GM12878 (cell line): ENCODE results near the gene LAMA4. TPM values are rescaled to one million over a fixed set of nuclear protein-coding genes. Genes with fewer than 3 reads are reported as not detected.

ENCODE experiments used
- ATAC-seq: fragments of 200-7000 bp; cut with Tn5 transposase; 3 replicates; pipeline ENCODE4 v1.9.1; 2020; ENCODE audit warnings: mild to moderate bottlenecking, moderate library complexity
- BruUV-seq: library from RNA; stranded (reverse); fragments of 400-500 nt; replicated peaks from 2 replicates; lab custom pipeline; 2021; lab: Mats Ljungman, UMichigan
- CTCF ChIA-PET: fragments of 300-600 bp; sonication (Branson Sonifier 250); formaldehyde crosslinking; extraction: SDS; loops from one replicate; lab custom pipeline; 2021; ENCODE audit warnings: inconsistent platforms; lab: Yijun Ruan, JAX
- POLR2A ChIA-PET: fragments of 350-600 bp; formaldehyde crosslinking; extraction: SDS; loops from one replicate; lab custom pipeline; 2021; ENCODE audit warnings: inconsistent platforms; lab: Charles Lee
- RAD21 ChIA-PET: fragments of 300-600 bp; sonication (Branson Sonifier 250); formaldehyde crosslinking; loops from one replicate; lab custom pipeline; 2023; ENCODE audit warnings: antibody characterized with exemption; ENCODE audit not compliant: unreplicated experiment; lab: Charles Lee
- SMC1A ChIA-PET: fragments of 300-600 bp; sonication (Branson Sonifier 250); formaldehyde crosslinking; loops from one replicate; lab custom pipeline; 2023; ENCODE audit not compliant: unreplicated experiment, uncharacterized antibody; lab: Charles Lee
- DNase-seq: peaks from one replicate; pipeline ENCODE4 v3.0.0-alpha.2; 2011; ENCODE audit warnings: low read depth, low spot score
- FAIRE-seq: peaks from 3 replicates; lab custom pipeline; 2011; peaks lifted over from hg19 to GRCh38; lab: Jason Lieb, UNC
- H2AFZ ChIP-seq: 2 replicates; pipeline ENCODE4 v1.6.0; 2011; ENCODE audit warnings: low read depth, low read length, control low read depth; ENCODE audit not compliant: control insufficient read depth
- H3K27ac ChIP-seq: 2 replicates; pipeline ENCODE4 v1.5.1; 2011; ENCODE audit warnings: control low read depth; ENCODE audit not compliant: control insufficient read depth, insufficient read depth
- H3K27me3 ChIP-seq, 2 experiments: replicated peaks in 1 of 2; 2 replicates each; pipeline versions ENCODE4 v1.6.0 to v1.6.1; 2011; ENCODE audit warnings: low read length in 1 of 2; ENCODE audit not compliant: control insufficient read depth in 2 of 2, insufficient read depth in 2 of 2
- H3K36me3 ChIP-seq, 2 experiments: 2 replicates each; pipeline ENCODE4 v1.5.1; 2011; ENCODE audit warnings: low read length in 1 of 2; ENCODE audit not compliant: control insufficient read depth in 2 of 2, insufficient read depth in 2 of 2
- H3K4me1 ChIP-seq: 2 replicates; pipeline ENCODE4 v1.6.1; 2011; ENCODE audit warnings: mild to moderate bottlenecking, low read length, moderate library complexity, mixed read lengths; ENCODE audit not compliant: control insufficient read depth, insufficient read depth
- H3K4me2 ChIP-seq: 2 replicates; pipeline ENCODE4 v1.6.0; 2011; ENCODE audit warnings: control low read depth; ENCODE audit not compliant: control insufficient read depth, insufficient read depth
- H3K4me3 ChIP-seq: fragments of 200-600 bp; sonication (generic); 2 replicates; pipeline ENCODE4 v1.5.1; 2016
- H3K79me2 ChIP-seq: 2 replicates; pipeline ENCODE4 v1.6.0; 2011; ENCODE audit warnings: low read length; ENCODE audit not compliant: control insufficient read depth, insufficient read depth
- H3K9ac ChIP-seq: 2 replicates; pipeline ENCODE4 v1.8.0; 2011; ENCODE audit warnings: low read length, control low read depth, mixed read lengths; ENCODE audit not compliant: control insufficient read depth, insufficient read depth
- H3K9me3 ChIP-seq: replicated peaks from 3 replicates; pipeline ENCODE4 v1.5.1; 2011; ENCODE audit warnings: mild to moderate bottlenecking, low read length; ENCODE audit not compliant: control insufficient read depth, insufficient read depth
- H4K20me1 ChIP-seq: 2 replicates; pipeline ENCODE4 v1.6.0; 2011; ENCODE audit not compliant: control insufficient read depth, insufficient read depth
- ASH2L ChIP-seq: fragments of 300-600, 200-600 bp; sonication (generic); IDR thresholded peaks from 2 replicates; pipeline ENCODE4 v1.6.1; 2017; ENCODE audit warnings: low read depth, mild to moderate bottlenecking, borderline replicate concordance
- BHLHE40 ChIP-seq, 2 experiments: fragments of 450-650 bp in 1 of 2; IDR thresholded peaks; 2 replicates each; pipeline ENCODE4 v1.6.1; 2011 to 2017; ENCODE audit warnings: low read depth in 2 of 2, borderline replicate concordance in 1 of 2, improper control_type of control experiment in 1 of 2, low read length in 1 of 2, mild to moderate bottlenecking in 1 of 2
- HDAC2 ChIP-seq: fragments of 200-600 bp; sonication (generic); IDR thresholded peaks from 2 replicates; pipeline ENCODE4 v1.6.1; 2017
- HDAC6 ChIP-seq: fragments of 200-600 bp; sonication (generic); IDR thresholded peaks from one replicate; pipeline ENCODE4 v1.8.0; 2017; ENCODE audit warnings: antibody characterized with exemption; ENCODE audit not compliant: unreplicated experiment
- KAT2A ChIP-seq: conservative IDR thresholded peaks from 2 replicates; pipeline ENCODE4 v1.6.1; 2011; ENCODE audit warnings: low read depth, low read length; ENCODE audit not compliant: control insufficient read depth
- NFYA ChIP-seq: IDR thresholded peaks from 2 replicates; pipeline ENCODE4 v1.6.1; 2011; ENCODE audit warnings: low read depth, mild to moderate bottlenecking, low read length, improper control_type of control experiment, borderline replicate concordance
- PML ChIP-seq: IDR thresholded peaks from 2 replicates; pipeline ENCODE4 v1.6.1; 2012; ENCODE audit warnings: low read length, inconsistent platforms
- POLR2AphosphoS2 ChIP-seq: IDR thresholded peaks from 2 replicates; pipeline ENCODE4 v1.6.1; 2011; ENCODE audit warnings: low read depth, mild to moderate bottlenecking, low read length, improper control_type of control experiment, moderate library complexity
- SP1 ChIP-seq: IDR thresholded peaks from one replicate; pipeline ENCODE4 v1.6.1; 2011; ENCODE audit warnings: low read depth, low read length
- STAT1 ChIP-seq: fragments of 450-650 bp; conservative IDR thresholded peaks from 2 replicates; pipeline ENCODE4 v1.6.1; 2014; ENCODE audit warnings: antibody characterized with exemption, mild to moderate bottlenecking
- STAT3 ChIP-seq: IDR thresholded peaks from 2 replicates; pipeline ENCODE4 v1.6.1; 2011; ENCODE audit warnings: low read depth, low read length, improper control_type of control experiment
- SUPT20H ChIP-seq: IDR thresholded peaks from 2 replicates; pipeline ENCODE4 v1.6.1; 2011; ENCODE audit warnings: low read depth, mild to moderate bottlenecking, low read length, moderate library complexity, borderline replicate concordance; ENCODE audit not compliant: control insufficient read depth
- ZNF622 ChIP-seq: fragments of 450-650 bp; IDR thresholded peaks from 2 replicates; pipeline ENCODE4 v1.6.1; 2017; ENCODE audit warnings: mild to moderate bottlenecking, inconsistent platforms
- WGBS: methylation state at CpG from one replicate; pipeline ENCODE4 v1.1.6; 2016; ENCODE audit warnings: low lambda C conversion rate; ENCODE audit not compliant: insufficient replicate concordance, insufficient coverage; ENCODE audit errors: missing lambda C conversion rate; 5-methylcytosine and 5-hydroxymethylcytosine counted together
- in situ Hi-C: fragments of 300-500 bp; cut with MboI; formaldehyde crosslinking; loops from 9 replicates; pipeline ENCODE4 v1.14.3; 2018; ENCODE audit warnings: mixed read lengths
- intact Hi-C: fragments of 100-400 bp; cut with micrococcal nuclease; formaldehyde crosslinking; loops from one replicate; pipeline ENCODE4 v1.14.2; 2022; ENCODE audit not compliant: unreplicated experiment
- polyA plus RNA-seq, 11 experiments: library from polyadenylated mRNA; depleted of rRNA in 4 of 11; unstranded in 6 of 11; stranded (reverse) in 5 of 11; fragments of >200 nt; fragmentation: Nextera tagmentation in 4 of 11; fragmentation: Illumina TruSeq in 1 of 11; extraction: Ambion mirVana in 4 of 11; extraction: Trizol in 1 of 11; gene quantifications; 1 replicate in 1 of 11; 2 replicates in 10 of 11; pipeline versions ENCODE4 v1.2.1 to v1.2.3, GENCODE V29; 2011 to 2016; ENCODE audit warnings: inconsistent platforms in 2 of 11, missing spikeins in 2 of 11, low read depth in 1 of 11
- total RNA-seq, 4 experiments: library from RNA; depleted of rRNA in 3 of 4; stranded (reverse); fragments of >200 nt in 3 of 4; fragmentation: Illumina TruSeq in 1 of 4; extraction: Trizol in 1 of 4; gene quantifications; 2 replicates each; pipeline versions ENCODE4 v1.2.1 to v1.2.3, GENCODE V29; 2013 to 2021
- TF ChIP-seq, protein P1 (sequence below): IDR thresholded peaks from 2 replicates; pipeline ENCODE4 v1.6.1; 2011; ENCODE audit warnings: mild to moderate bottlenecking, low read depth, low read length, moderate library complexity; ENCODE audit not compliant: insufficient replicate concordance
- TF ChIP-seq, protein P2 (sequence below): fragments of 450-650 bp; IDR thresholded peaks from 2 replicates; pipeline ENCODE4 v1.6.1; 2017; ENCODE audit warnings: borderline replicate concordance

Gene LAMA4
- total and polyA plus RNA-seq, 10 of the 15 experiments (the other 5 are each of a cell fraction or from before 2014, with no cell fraction given), result 0.11 to 0.21 (median 0.14) TPM; not detected in 7

DNA sequence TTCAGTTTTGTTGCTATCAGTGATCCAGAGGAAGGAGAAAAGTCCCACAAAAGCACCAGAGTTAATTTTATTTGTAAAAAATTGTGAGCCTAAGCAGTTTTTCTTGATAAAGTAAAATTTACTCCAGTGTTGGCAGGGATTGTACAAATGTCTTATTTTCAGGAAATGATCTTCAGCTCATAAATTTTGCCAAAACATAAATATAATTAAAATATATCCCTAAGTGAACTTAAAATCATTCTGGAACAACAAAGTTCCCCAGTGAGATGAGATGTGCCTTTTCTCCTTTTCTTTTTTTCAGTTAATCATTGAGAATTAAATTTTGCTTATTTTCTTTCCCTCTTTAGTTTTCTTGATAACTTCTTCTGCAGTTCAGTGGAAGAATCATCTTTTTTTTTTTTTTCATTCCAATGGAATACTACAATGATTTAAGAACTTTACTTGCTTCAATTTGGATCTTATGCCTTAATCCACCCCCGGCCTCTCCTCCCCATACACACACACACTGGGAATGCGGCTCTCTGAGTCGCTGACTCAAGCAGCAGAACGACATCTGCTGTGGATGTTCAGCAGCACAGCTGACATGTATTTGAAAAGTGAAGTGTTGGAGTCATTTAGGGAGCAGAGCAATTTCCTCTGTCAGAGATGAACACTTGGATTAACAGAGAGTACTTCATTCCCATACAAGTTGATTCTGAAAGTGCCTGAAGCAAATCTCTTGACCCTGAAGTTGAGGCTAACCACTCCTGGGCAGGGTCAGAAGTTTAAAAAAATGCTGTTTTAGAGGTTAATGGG, 27.7 kb upstream of the LAMA4 start (continued):
- TF ChIP-seq, protein P1, sequence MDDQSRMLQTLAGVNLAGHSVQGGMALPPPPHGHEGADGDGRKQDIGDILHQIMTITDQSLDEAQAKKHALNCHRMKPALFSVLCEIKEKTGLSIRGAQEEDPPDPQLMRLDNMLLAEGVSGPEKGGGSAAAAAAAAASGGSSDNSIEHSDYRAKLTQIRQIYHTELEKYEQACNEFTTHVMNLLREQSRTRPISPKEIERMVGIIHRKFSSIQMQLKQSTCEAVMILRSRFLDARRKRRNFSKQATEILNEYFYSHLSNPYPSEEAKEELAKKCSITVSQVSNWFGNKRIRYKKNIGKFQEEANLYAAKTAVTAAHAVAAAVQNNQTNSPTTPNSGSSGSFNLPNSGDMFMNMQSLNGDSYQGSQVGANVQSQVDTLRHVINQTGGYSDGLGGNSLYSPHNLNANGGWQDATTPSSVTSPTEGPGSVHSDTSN, result no peak
- TF ChIP-seq HDAC2 (no peak), BHLHE40 (IDR thresholded peaks at IDR 0.05; ENCODE audit: borderline replicate concordance in 1 of 2, low read depth in 2 of 2, low read length in 1 of 2) (no peak), STAT1 (no peak), POLR2AphosphoS2 (no peak), NFYA (no peak)

DNA sequence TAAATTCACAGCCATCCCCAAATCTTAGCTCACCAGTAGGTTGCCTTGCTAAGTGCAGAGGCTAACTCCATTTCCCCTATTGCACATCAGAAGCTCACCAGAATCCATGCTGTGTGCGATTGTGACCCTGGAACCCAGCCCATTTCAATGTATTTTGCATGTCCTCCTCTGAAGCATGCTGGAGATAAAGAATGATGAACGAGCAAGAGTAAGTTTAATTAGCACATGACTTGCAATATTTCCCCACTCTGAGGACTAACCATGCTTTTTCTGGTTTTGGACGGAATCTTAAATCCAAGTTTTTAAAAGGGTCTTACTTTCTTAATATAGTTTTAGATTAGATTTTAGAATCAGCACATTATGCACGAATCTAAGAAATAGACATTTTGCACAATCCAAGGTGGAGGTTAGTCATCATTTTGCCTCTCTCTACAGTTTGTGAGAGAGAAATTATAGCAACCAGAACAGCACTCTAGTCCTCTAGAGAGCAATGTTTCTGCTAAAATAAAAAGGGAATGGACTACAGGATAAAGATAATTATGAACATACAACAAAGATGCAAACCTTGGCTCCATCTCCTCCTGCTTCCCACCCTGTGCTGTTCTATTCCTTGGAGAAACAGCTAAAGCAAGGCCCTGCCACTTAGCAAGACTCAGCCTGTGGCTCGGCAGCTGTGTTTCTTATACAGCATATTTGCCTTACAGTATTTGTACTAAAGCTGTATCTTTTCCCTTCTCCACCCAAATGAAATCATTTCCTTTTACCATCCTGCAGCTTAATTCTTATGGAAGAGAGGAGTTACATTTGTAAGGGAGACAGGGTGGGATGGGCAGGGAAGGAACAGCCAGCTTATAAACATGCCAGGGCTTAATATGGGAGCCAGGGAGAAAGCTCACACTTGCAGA, 24.9 kb upstream of the LAMA4 start:
- intact Hi-C loops, result no loop called here
- ChIA-PET CTCF (interaction anchor here (1.2 kb wide), 1 partner anchor 98 kb away, joined by 3 read pairs; no protein-coding TSS in a partner anchor), SMC1A (no interaction called here)
- TF ChIP-seq SP1, result no peak
- TF ChIP-seq PML, result no peak
- TF ChIP-seq ASH2L, result no peak
- TF ChIP-seq, protein P2, sequence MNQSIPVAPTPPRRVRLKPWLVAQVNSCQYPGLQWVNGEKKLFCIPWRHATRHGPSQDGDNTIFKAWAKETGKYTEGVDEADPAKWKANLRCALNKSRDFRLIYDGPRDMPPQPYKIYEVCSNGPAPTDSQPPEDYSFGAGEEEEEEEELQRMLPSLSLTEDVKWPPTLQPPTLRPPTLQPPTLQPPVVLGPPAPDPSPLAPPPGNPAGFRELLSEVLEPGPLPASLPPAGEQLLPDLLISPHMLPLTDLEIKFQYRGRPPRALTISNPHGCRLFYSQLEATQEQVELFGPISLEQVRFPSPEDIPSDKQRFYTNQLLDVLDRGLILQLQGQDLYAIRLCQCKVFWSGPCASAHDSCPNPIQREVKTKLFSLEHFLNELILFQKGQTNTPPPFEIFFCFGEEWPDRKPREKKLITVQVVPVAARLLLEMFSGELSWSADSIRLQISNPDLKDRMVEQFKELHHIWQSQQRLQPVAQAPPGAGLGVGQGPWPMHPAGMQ, result no peak
- TF ChIP-seq STAT3, result no peak
- TF ChIP-seq KAT2A, result no peak
- TF ChIP-seq SUPT20H, result no peak
- no peak for TF ChIP-seq ZNF622
- TF ChIP-seq HDAC6, result no peak

More for the DNA sequence above, 24.9 kb upstream of the LAMA4 start:
- no TSS peak for BruUV-seq
- no peaks in the 10 kb centered on the region for H4K20me1 ChIP-seq
- peaks cover 0 to 2% of the 10 kb centered on the region in 2 experiments; a peak in 1 of 4 replicates for H3K27me3 ChIP-seq
- no peak overlapping the region for H3K27ac ChIP-seq
- RAD21 ChIA-PET, result interaction anchor here (0.9 to 1.8 kb wide), 2 partner anchors 99 to 1630 kb away, joined by 3 to 5 read pairs; no protein-coding TSS in a partner anchor
- in situ Hi-C loops, result no loop called here
- no peak overlapping the region for H3K4me3 ChIP-seq
- H3K36me3 ChIP-seq, result no peaks in the 10 kb centered on the region
- WGBS, result 10% methylated on average over 5 of the region's 5 CpGs
- POLR2A ChIA-PET, result no interaction called here
- no peaks in the 10 kb centered on the region for H3K9me3 ChIP-seq
- H3K4me2 ChIP-seq, result no peak overlapping the region
- no peak overlapping the region for H3K9ac ChIP-seq
- DNase-seq (no peak), FAIRE-seq (no peak), ATAC-seq (no peak)
- H3K4me1 ChIP-seq, result no peaks in the 10 kb centered on the region
- no peaks in the 10 kb centered on the region for H3K79me2 ChIP-seq
- no peak overlapping the region for H2AFZ ChIP-seq
